ENCODE results near the gene STARD13. TPM values are rescaled to one million over a fixed set of nuclear protein-coding genes. Genes with fewer than 3 reads are reported as not detected.

STARD13 gene
- total and polyA plus RNA-seq, 4 donors, result 2.7 to 15.3 (median 5.7) TPM

DNA sequence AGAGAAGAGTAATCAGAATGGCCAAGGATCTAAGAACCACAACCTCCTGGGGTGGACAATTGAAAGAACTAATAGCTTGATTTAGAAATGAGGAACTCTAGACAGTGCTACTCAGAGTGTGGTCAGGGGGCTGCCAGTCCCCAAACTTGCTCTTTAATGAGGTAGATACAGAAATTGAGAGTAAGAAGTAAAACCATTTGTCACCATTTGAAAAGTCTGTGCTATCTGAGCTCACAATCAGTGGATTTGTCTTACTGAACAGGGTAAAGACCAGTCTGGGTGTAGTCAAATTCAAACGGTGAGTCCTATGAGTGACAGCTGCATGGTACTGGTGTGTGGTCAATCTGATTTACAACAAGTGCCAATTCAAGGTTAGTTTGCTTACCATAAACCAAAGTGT is 150.5 kb downstream of the STARD13 start:
- Histone ChIP-seq H3K9me3 (ENCODE audit: control insufficient read depth in 4 of 4, low read length in 3 of 4) (peaks cover 0 to 7% (median 5%) of the 10 kb centered on the region in 4 donors), H3K27ac (ENCODE audit: low read depth in 1 of 2, low read length in 2 of 2) (no peak overlapping the region), H3K27me3 (ENCODE audit: control insufficient read depth in 4 of 4, insufficient read depth in 4 of 4, low read length in 3 of 4) (no peaks in the 10 kb centered on the region), H3K9ac (ENCODE audit: low read depth in 1 of 2, low read length in 2 of 2) (no peak overlapping the region), H3K36me3 (ENCODE audit: control insufficient read depth in 4 of 4, insufficient read depth in 3 of 4, low read depth in 1 of 4, low read length in 3 of 4) (peaks cover 4 to 26% (median 9%) of the 10 kb centered on the region in 4 donors), H3K4me3 (ENCODE audit: low read depth in 1 of 3, low read length in 3 of 3) (no peak overlapping the region), H3K4me1 (ENCODE audit: control insufficient read depth in 4 of 4, insufficient read depth in 4 of 4, low read length in 3 of 4) (no peaks in the 10 kb centered on the region)
- WGBS, result 80% methylated on average over 1 of the region's 1 CpG
- TF ChIP-seq SP1 (IDR thresholded peaks at IDR 0.05), result no peak
- TF ChIP-seq GABPA (IDR thresholded peaks at IDR 0.05 in 1 of 2, conservative IDR thresholded peaks at IDR 0.05 in 1 of 2), result no peak
- TF ChIP-seq EGR1 (IDR thresholded peaks at IDR 0.05; ENCODE audit: low read depth in 2 of 2), result no peak
- TF ChIP-seq HNF4G (IDR thresholded peaks at IDR 0.05), result no peak
- TF ChIP-seq, protein P1, sequence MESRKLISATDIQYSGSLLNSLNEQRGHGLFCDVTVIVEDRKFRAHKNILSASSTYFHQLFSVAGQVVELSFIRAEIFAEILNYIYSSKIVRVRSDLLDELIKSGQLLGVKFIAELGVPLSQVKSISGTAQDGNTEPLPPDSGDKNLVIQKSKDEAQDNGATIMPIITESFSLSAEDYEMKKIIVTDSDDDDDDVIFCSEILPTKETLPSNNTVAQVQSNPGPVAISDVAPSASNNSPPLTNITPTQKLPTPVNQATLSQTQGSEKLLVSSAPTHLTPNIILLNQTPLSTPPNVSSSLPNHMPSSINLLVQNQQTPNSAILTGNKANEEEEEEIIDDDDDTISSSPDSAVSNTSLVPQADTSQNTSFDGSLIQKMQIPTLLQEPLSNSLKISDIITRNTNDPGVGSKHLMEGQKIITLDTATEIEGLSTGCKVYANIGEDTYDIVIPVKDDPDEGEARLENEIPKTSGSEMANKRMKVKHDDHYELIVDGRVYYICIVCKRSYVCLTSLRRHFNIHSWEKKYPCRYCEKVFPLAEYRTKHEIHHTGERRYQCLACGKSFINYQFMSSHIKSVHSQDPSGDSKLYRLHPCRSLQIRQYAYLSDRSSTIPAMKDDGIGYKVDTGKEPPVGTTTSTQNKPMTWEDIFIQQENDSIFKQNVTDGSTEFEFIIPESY (IDR thresholded peaks at IDR 0.05), result no peak
- TF ChIP-seq NR2F2 (IDR thresholded peaks at IDR 0.05), result no peak
- TF ChIP-seq JUND (IDR thresholded peaks at IDR 0.05), result no peak
- TF ChIP-seq, protein P2, sequence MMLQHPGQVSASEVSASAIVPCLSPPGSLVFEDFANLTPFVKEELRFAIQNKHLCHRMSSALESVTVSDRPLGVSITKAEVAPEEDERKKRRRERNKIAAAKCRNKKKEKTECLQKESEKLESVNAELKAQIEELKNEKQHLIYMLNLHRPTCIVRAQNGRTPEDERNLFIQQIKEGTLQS (IDR thresholded peaks at IDR 0.05), result no peak
- TF ChIP-seq, protein P3, sequence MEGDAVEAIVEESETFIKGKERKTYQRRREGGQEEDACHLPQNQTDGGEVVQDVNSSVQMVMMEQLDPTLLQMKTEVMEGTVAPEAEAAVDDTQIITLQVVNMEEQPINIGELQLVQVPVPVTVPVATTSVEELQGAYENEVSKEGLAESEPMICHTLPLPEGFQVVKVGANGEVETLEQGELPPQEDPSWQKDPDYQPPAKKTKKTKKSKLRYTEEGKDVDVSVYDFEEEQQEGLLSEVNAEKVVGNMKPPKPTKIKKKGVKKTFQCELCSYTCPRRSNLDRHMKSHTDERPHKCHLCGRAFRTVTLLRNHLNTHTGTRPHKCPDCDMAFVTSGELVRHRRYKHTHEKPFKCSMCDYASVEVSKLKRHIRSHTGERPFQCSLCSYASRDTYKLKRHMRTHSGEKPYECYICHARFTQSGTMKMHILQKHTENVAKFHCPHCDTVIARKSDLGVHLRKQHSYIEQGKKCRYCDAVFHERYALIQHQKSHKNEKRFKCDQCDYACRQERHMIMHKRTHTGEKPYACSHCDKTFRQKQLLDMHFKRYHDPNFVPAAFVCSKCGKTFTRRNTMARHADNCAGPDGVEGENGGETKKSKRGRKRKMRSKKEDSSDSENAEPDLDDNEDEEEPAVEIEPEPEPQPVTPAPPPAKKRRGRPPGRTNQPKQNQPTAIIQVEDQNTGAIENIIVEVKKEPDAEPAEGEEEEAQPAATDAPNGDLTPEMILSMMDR (IDR thresholded peaks at IDR 0.05; ENCODE audit: low read depth, low read length, missing input control), result no peak
- TF ChIP-seq FOXA2 (IDR thresholded peaks at IDR 0.05), result no peak
- TF ChIP-seq FOXA1 (IDR thresholded peaks at IDR 0.05), result no peak
- no peak for TF ChIP-seq RAD21 (IDR thresholded peaks at IDR 0.05)
- no peak for TF ChIP-seq HNF4A (conservative IDR thresholded peaks at IDR 0.05)
- DNase-seq (ENCODE audit: low spot score), result no peak

DNA sequence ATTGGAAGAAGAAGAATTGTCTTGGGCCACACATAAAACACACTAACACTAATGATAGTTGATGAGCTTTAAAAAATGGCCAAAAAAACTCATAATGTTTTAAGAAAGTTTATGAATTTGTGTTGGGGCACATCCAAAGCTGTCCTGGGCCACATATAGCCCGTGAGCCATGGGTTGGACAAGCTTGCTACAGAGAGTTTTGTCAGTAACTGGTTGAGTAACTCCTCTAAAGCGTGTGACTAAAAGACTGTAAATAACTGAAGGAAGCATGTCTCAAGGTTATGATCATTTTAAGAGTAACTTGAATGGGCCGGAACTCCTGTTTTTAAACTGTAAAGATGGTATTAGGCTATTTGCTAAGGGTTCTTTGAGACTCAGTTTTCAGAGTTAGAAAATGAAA is 151.3 kb downstream of the STARD13 start:
- H3K36me3 ChIP-seq (ENCODE audit: control insufficient read depth in 4 of 4, insufficient read depth in 3 of 4, low read depth in 1 of 4, low read length in 3 of 4), result peaks cover 2 to 22% (median 9%) of the 10 kb centered on the region in 4 donors

More for the DNA sequence above, 151.3 kb downstream of the STARD13 start:
- no peak overlapping the region for H3K9ac ChIP-seq (ENCODE audit: low read depth in 1 of 2, low read length in 2 of 2)
- H3K27ac ChIP-seq (ENCODE audit: low read depth in 1 of 2, low read length in 2 of 2), result no peak overlapping the region
- no peaks in the 10 kb centered on the region for H3K27me3 ChIP-seq (ENCODE audit: control insufficient read depth in 4 of 4, insufficient read depth in 4 of 4, low read length in 3 of 4)
- no peak for DNase-seq (ENCODE audit: low spot score)
- peaks cover 0 to 7% (median 5%) of the 10 kb centered on the region in 4 donors for H3K9me3 ChIP-seq (ENCODE audit: control insufficient read depth in 4 of 4, low read length in 3 of 4)
- H3K4me1 ChIP-seq (ENCODE audit: control insufficient read depth in 4 of 4, insufficient read depth in 4 of 4, low read length in 3 of 4), result peaks cover 0 to 3% (median 0%) of the 10 kb centered on the region in 4 donors
- WGBS, result 77% methylated on average over 3 of the region's 3 CpGs
- TF ChIP-seq RAD21 (IDR thresholded peaks at IDR 0.05), result no peak
- TF ChIP-seq EGR1 (IDR thresholded peaks at IDR 0.05; ENCODE audit: low read depth in 2 of 2), result no peak
- TF ChIP-seq YY1 (IDR thresholded peaks at IDR 0.05), result no peak
- no peak for TF ChIP-seq HNF4G (IDR thresholded peaks at IDR 0.05)
- no peak for TF ChIP-seq JUND (IDR thresholded peaks at IDR 0.05)
- no peak for TF ChIP-seq FOXA2 (IDR thresholded peaks at IDR 0.05)
- TF ChIP-seq, protein P1 (IDR thresholded peaks at IDR 0.05), result no peak
- TF ChIP-seq, protein P4, sequence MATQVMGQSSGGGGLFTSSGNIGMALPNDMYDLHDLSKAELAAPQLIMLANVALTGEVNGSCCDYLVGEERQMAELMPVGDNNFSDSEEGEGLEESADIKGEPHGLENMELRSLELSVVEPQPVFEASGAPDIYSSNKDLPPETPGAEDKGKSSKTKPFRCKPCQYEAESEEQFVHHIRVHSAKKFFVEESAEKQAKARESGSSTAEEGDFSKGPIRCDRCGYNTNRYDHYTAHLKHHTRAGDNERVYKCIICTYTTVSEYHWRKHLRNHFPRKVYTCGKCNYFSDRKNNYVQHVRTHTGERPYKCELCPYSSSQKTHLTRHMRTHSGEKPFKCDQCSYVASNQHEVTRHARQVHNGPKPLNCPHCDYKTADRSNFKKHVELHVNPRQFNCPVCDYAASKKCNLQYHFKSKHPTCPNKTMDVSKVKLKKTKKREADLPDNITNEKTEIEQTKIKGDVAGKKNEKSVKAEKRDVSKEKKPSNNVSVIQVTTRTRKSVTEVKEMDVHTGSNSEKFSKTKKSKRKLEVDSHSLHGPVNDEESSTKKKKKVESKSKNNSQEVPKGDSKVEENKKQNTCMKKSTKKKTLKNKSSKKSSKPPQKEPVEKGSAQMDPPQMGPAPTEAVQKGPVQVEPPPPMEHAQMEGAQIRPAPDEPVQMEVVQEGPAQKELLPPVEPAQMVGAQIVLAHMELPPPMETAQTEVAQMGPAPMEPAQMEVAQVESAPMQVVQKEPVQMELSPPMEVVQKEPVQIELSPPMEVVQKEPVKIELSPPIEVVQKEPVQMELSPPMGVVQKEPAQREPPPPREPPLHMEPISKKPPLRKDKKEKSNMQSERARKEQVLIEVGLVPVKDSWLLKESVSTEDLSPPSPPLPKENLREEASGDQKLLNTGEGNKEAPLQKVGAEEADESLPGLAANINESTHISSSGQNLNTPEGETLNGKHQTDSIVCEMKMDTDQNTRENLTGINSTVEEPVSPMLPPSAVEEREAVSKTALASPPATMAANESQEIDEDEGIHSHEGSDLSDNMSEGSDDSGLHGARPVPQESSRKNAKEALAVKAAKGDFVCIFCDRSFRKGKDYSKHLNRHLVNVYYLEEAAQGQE (IDR thresholded peaks at IDR 0.05), result no peak
- no peak for TF ChIP-seq TAF1 (conservative IDR thresholded peaks at IDR 0.05)
- TF ChIP-seq, protein P2 (IDR thresholded peaks at IDR 0.05), result no peak
- TF ChIP-seq SP1 (IDR thresholded peaks at IDR 0.05), result no peak
- no peak for TF ChIP-seq NR2F2 (IDR thresholded peaks at IDR 0.05)
- no peak for TF ChIP-seq RXRA (IDR thresholded peaks at IDR 0.05)
- TF ChIP-seq HNF4A (conservative IDR thresholded peaks at IDR 0.05), result no peak
- TF ChIP-seq, protein P5, sequence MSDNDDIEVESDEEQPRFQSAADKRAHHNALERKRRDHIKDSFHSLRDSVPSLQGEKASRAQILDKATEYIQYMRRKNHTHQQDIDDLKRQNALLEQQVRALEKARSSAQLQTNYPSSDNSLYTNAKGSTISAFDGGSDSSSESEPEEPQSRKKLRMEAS (IDR thresholded peaks at IDR 0.05), result no peak
- no peak overlapping the region for H3K4me3 ChIP-seq (ENCODE audit: low read depth in 1 of 3, low read length in 3 of 3)

All from liver (tissue), 9 donors.